HG02623 (cell line): ENCODE data around the gene GNG10.
"Not testable (repeated sequence)": the region's sequence is repeated elsewhere in the genome, so short reads cannot be mapped to it uniquely, and the experiment has no call there.

Experiments
- ATAC-seq: cut with Tn5 transposase; IDR thresholded peaks from one replicate; pipeline ENCODE4 v1.9.1; 2021; ENCODE audit warnings: moderate library complexity; ENCODE audit not compliant: unreplicated experiment

The GNG10 gene

GRCh38 chr9:111661150-111661801 lies at the start of gene GNG10:
TSS of gene GNG10 (plus strand) at chr9:111661605. CDS start at chr9:111661635, 30 bp downstream.
- peak; percentile 72 for ATAC-seq

- no peak for ATAC-seq
These were observed 47.9 kb upstream of the GNG10 start for GRCh38 chr9:111613436-111614040.

- no peak for ATAC-seq
These were observed 45.5 kb upstream of the GNG10 start for GRCh38 chr9:111615928-111616327.

GRCh38 chr9:111617349-111617748 lies 44.1 kb upstream of the GNG10 start:
- not testable (repeated sequence) for ATAC-seq

- ATAC-seq, result no peak
These were observed 39.4 kb upstream of the GNG10 start for GRCh38 chr9:111621895-111622480.

- no peak for ATAC-seq
These were observed 38.8 kb upstream of the GNG10 start for GRCh38 chr9:111622626-111623025.

GRCh38 chr9:111627260-111627963 lies 34.0 kb upstream of the GNG10 start:
- ATAC-seq, result no peak

- ATAC-seq, result no peak
These were observed 33.0 kb upstream of the GNG10 start for GRCh38 chr9:111628411-111628810.

- peak; percentile 18 for ATAC-seq
These were observed 31.0 kb upstream of the GNG10 start for GRCh38 chr9:111630182-111630963.

- ATAC-seq, result no peak
These were observed 30.5 kb upstream of the GNG10 start for GRCh38 chr9:111630964-111631213.

- peak; percentile 97 for ATAC-seq
These were observed 30.0 kb upstream of the GNG10 start, which contains the start of gene DNAJC25 for GRCh38 chr9:111631214-111631971. TSS of gene DNAJC25 (plus strand) at chr9:111631334. CDS start at chr9:111631408, 74 bp downstream.

GRCh38 chr9:111632060-111632459 lies 29.3 kb upstream of the GNG10 start:
- ATAC-seq, result no peak

- ATAC-seq, result no peak
These were observed 28.6 kb upstream of the GNG10 start for GRCh38 chr9:111632695-111633388.

GRCh38 chr9:111633389-111633736 lies 28.0 kb upstream of the GNG10 start:
- no peak for ATAC-seq

- no peak for ATAC-seq
These were observed 26.5 kb upstream of the GNG10 start for GRCh38 chr9:111634860-111635259.

GRCh38 chr9:111637421-111637950 lies 23.9 kb upstream of the GNG10 start:
- ATAC-seq, result no peak

GRCh38 chr9:111644195-111644772 lies 17.1 kb upstream of the GNG10 start:
- ATAC-seq, result no peak

- ATAC-seq, result no peak
These were observed 15.6 kb upstream of the GNG10 start for GRCh38 chr9:111645806-111646205.

GRCh38 chr9:111646417-111646816 lies 15.0 kb upstream of the GNG10 start:
- no peak for ATAC-seq
